Myocyte (in vitro differentiated cells): ENCODE measurements around the gene TMED4. TPM values are rescaled to one million over a fixed set of nuclear protein-coding genes. Genes with fewer than 3 reads are reported as not detected.
"Not testable (repeated sequence)": the region's sequence is repeated elsewhere in the genome, so short reads cannot be mapped to it uniquely, and the experiment has no call there.

Source experiments
- DNase-seq: peaks from one replicate; pipeline ENCODE4 v3.0.0-alpha.2; 2012; ENCODE audit warnings: low read depth
- total RNA-seq: library from RNA; depleted of rRNA; stranded (reverse); fragments of >200 nt; gene quantifications from 2 replicates; pipeline ENCODE4 v1.2.3, GENCODE V29; 2014

TMED4 gene
- total RNA-seq, 1 donor from 2014 or later = 338 TPM

GRCh38 chr7:44607141-44608068, 25.4 kb upstream of the TMED4 start:
- no peak for DNase-seq

GRCh38 chr7:44606341-44607140, 24.5 kb upstream of the TMED4 start, which contains the start of gene OGDH:
Gene OGDH, plus strand, starts transcription at chr7:44606627. Its CDS starts 17,717 bp downstream, at chr7:44624344.
- peak; percentile 100 for DNase-seq

- DNase-seq = no peak
These were observed 22.9 kb upstream of the TMED4 start for GRCh38 chr7:44604941-44605340.

- no peak for DNase-seq
These were observed 21.2 kb upstream of the TMED4 start for GRCh38 chr7:44603193-44603592.

- no peak for DNase-seq
These were observed 20.5 kb upstream of the TMED4 start for GRCh38 chr7:44602576-44602910.

GRCh38 chr7:44599222-44599621, 17.2 kb upstream of the TMED4 start:
- no peak for DNase-seq

GRCh38 chr7:44597181-44597580, 15.2 kb upstream of the TMED4 start:
- DNase-seq = not testable (repeated sequence)

GRCh38 chr7:44595934-44596635, 14.1 kb upstream of the TMED4 start:
- peak; percentile 24 for DNase-seq

- no peak for DNase-seq
These were observed 8.9 kb upstream of the TMED4 start for GRCh38 chr7:44590910-44591309.

- peak; percentile 82 for DNase-seq
These were observed 6.0 kb upstream of the TMED4 start for GRCh38 chr7:44587843-44588711.

GRCh38 chr7:44583146-44583865, 1.3 kb upstream of the TMED4 start:
- no peak for DNase-seq

GRCh38 chr7:44580945-44581878, 819 bp downstream of the TMED4 start:
- peak; percentile 37 for DNase-seq

GRCh38 chr7:44576228-44576627, 5.8 kb downstream of the TMED4 start:
- no peak for DNase-seq

GRCh38 chr7:44575054-44575453, 7.0 kb downstream of the TMED4 start:
- no peak for DNase-seq

GRCh38 chr7:44574287-44574872, 7.7 kb downstream of the TMED4 start:
- DNase-seq = no peak

GRCh38 chr7:44573464-44574286, 8.4 kb downstream of the TMED4 start, which contains the start of gene DDX56:
Gene DDX56, minus strand, starts transcription at chr7:44573908. Its CDS starts 13 bp downstream, at chr7:44573895.
- DNase-seq = peak; percentile 99

GRCh38 chr7:44572771-44573170, 9.3 kb downstream of the TMED4 start:
- DNase-seq = no peak
